Glomerular visceral epithelial cell (primary cell): ENCODE results near the gene GPR101.
"Not testable (repeated sequence)": the region's sequence is repeated elsewhere in the genome, so short reads cannot be mapped to it uniquely, and the experiment has no call there.

Experiments used
- DNase-seq: peaks from one replicate; pipeline ENCODE4 v3.0.0-alpha.2; 2016; ENCODE audit errors: extremely low spot score

GPR101 gene

DNA sequence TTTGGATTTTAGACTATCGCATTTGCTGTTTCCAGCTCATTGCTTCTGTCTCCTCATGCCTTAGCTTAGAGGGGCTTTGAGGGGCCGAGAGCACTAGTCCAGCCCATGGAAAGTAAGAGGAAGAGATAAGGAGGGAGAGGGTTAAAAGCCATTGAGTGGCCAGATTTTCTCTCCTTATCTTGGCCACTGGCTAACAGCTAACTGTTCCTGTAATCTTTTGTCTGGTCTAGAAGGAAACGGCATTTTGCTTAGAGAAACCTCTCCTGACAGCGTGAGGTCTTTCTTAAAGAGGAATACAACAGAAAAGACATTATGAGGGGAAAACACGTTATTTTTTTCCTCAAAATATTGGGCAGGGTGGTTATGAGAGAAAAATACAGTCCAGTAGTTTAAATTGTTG, 7.9 kb downstream of the GPR101 start:
- no peak for DNase-seq

DNA sequence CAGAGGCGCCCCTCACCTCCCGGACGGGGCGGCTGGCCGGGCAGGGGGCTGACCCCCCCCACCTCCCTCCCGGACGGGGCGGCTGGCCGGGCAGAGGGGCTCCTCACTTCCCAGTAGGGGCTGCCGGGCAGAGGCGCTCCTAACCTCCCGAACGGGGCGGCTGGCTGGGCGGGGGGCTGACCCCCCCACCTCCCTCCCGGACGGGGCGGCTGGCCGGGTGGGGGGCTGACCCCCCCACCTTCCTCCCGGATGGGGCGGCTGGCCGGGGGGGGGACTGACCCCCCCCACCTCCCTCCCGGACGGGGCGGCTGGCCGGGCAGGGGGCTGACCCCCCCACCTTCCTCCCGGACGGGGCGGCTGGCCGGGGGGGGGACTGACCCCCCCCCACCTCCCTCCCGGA, 33.6 kb downstream of the GPR101 start:
- not testable (repeated sequence) for DNase-seq

DNA sequence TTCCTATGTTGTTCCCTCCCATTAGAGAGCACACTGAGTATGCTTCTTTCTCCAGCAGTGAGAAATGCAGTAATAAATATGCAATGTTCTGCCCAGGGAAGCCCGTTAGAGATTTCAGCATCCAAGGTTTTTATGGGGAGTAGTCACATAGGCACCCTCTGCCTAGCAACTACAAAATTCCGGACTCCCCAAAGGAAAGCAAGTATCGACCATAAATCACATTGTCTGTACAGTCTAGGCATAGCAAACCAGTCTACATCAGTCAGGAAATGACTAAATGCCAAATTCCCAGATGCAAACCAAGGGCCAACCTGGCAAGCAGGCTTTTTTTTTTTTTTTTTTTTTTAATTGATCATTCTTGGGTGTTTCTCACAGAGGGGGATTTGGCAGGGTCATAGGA, 34.8 kb downstream of the GPR101 start:
- DNase-seq = no peak
